Right cardiac atrium (tissue), 5 donors: Measurements from ENCODE around the gene GABARAP. TPM values are rescaled to one million over a fixed set of nuclear protein-coding genes. Genes with fewer than 3 reads are reported as not detected.
A peak's percentile ranks its signal among the peaks of the same experiment; 100 is the strongest.

Source experiments
- ATAC-seq, 2 donors: fragments of 200-7000 bp; cut with Tn5 transposase; one replicate each; pipeline versions ENCODE4 v1.8.0 to v1.9.1; 2020; ENCODE audit warnings: moderate library complexity in 2 of 2, mild to moderate bottlenecking in 1 of 2
- DNase-seq, 3 donors: peaks; one replicate each; pipeline ENCODE4 v3.0.0-alpha.2; 2020
- H3K27ac ChIP-seq: one replicate; pipeline ENCODE4 v1.5.1; 2013; ENCODE audit warnings: mild to moderate bottlenecking, low read length, control low read depth, moderate library complexity
- H3K27me3 ChIP-seq: one replicate; pipeline ENCODE4 v1.6.1; 2013; ENCODE audit not compliant: control insufficient read depth, insufficient read depth
- H3K4me1 ChIP-seq: one replicate; pipeline ENCODE4 v1.6.1; 2013; ENCODE audit warnings: low read length; ENCODE audit not compliant: control insufficient read depth, insufficient read depth
- H3K4me3 ChIP-seq: one replicate; pipeline ENCODE4 v1.5.1; 2013; ENCODE audit warnings: low read length, control low read depth
- H3K9me3 ChIP-seq: one replicate; pipeline ENCODE4 v1.6.1; 2013; ENCODE audit warnings: low read length; ENCODE audit not compliant: control insufficient read depth
- WGBS: extraction: QIAGEN DNeasy Blood & Tissue Kit; methylation state at CpG from one replicate; pipeline ENCODE4 v1.1.7; 2013; 5-methylcytosine and 5-hydroxymethylcytosine counted together
- intact Hi-C, 4 donors: fragments of 100-400 bp; cut with DNase I; formaldehyde crosslinking; loops; one replicate each; pipeline versions ENCODE4 v1.11.0 to v1.14.0; 2022 to 2023
- polyA plus RNA-seq: library from polyadenylated mRNA; stranded (reverse); fragments of 200-250 nt; gene quantifications from one replicate; pipeline ENCODE4 v1.2.3, GENCODE V29; 2013
- total RNA-seq, 4 donors: library from RNA; stranded (reverse); fragmentation: NEBNext Ultra II Directional; extraction: Animal tissue kit (Norgen Biotek cat#: 25700); gene quantifications; one replicate each; pipeline ENCODE4 v1.2.1, GENCODE V29; 2021
- donor health status: healthy with polysubstance abuse.
- donor health status: DM: no; HTN: yes; CAD: no.
- donor health status: DM: no; HTN: no; CAD: no.
- donor health status: DM: no; HTN: yes; CAD: no; lungs with severe emphysema.
- donor health status: DM: yes; HTN: yes; CAD: no.

The GABARAP gene
- total and polyA plus RNA-seq, 5 donors = 492 to 741 (median 522) TPM

DNA sequence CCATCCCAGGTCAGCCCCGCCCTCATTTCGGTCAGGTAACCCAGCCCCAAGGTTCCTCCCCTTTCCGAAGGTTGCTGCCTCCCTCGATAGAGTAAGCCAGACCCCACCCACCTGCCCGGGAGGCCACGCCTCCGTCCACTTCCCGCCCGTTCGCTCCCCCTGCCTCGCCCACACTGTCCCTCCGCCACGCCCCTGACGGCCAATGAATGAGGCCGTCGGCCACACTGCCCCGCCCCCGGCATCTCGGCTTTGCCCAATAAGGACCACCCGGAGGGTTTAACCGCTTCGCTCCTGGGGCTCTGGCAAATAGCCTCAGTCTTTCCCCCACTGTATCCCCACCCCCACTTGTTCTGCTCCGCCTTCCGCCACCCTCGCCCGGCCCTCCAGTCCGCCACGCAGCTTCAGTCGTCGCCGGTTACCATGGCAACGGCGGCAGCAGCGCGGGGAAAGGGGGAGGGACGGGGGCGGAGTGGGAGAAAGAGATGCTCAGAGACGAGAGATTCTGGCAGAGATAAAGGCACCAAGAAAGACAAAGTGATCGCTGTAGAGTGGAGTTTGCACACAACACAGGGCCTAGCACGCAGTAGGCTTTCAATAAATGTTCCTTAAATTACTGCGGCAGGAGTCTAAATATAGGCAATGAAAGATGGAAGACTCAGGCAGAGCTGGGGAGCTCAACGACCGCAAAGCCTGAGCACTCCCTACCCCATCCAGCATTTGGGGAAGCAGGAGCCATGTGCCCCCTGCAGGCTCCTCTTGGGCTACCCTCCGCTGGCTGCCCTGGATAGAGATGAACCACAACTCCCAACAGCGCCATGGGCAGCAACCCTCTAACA, 27.7 kb downstream of the GABARAP start:
- no peaks in the 10 kb centered on the region for H3K4me1 ChIP-seq
- intact Hi-C loops = no loop called here
- peak; percentile 100 for DNase-seq
- no peaks in the 10 kb centered on the region for H3K9me3 ChIP-seq
- peak overlapping the region; percentile 62 for H3K4me3 ChIP-seq
- under 1% methylated on average over 45 of the region's 45 CpGs for WGBS
- peak overlapping the region; percentile 50 for H3K27ac ChIP-seq
- ATAC-seq = peak; percentile 91
- H3K27me3 ChIP-seq = no peaks in the 10 kb centered on the region

GRCh38 chr17:7213895-7214299, 28.4 kb downstream of the GABARAP start:
- intact Hi-C loops = no loop called here
- peak overlapping the region; percentile 62 for H3K4me3 ChIP-seq
- no peaks in the 10 kb centered on the region for H3K9me3 ChIP-seq
- no peak overlapping the region for H3K27ac ChIP-seq
- WGBS = 5% methylated on average over 15 of the region's 15 CpGs
- no peaks in the 10 kb centered on the region for H3K27me3 ChIP-seq
- DNase-seq (peak in 1 of 3 donors; percentile 81), ATAC-seq (peak in 1 of 2 donors; percentile 2)
- no peaks in the 10 kb centered on the region for H3K4me1 ChIP-seq

- ATAC-seq = no peak
- H3K4me1 ChIP-seq = no peaks in the 10 kb centered on the region
- no peak overlapping the region for H3K4me3 ChIP-seq
- H3K27me3 ChIP-seq = no peaks in the 10 kb centered on the region
- intact Hi-C loops = no loop called here
- WGBS = 40% methylated on average over 35 of the region's 37 CpGs
- no peaks in the 10 kb centered on the region for H3K9me3 ChIP-seq
- peak in 2 of 3 donors; percentile 48 to 56 for DNase-seq
- no peak overlapping the region for H3K27ac ChIP-seq
These were observed 30.6 kb downstream of the GABARAP start for GRCh38 chr17:7211491-7212273.

- Histone ChIP-seq H3K27me3 (no peaks in the 10 kb centered on the region), H3K4me1 (no peaks in the 10 kb centered on the region), H3K9me3 (no peaks in the 10 kb centered on the region), H3K27ac (no peak overlapping the region), H3K4me3 (no peak overlapping the region)
- DNase-seq = peak in 2 of 3 donors; percentile 6 to 33
- WGBS = 86% methylated on average over 9 of the region's 9 CpGs
- no peak for ATAC-seq
- intact Hi-C loops = no loop called here
These were observed 33.3 kb downstream of the GABARAP start for GRCh38 chr17:7208754-7209460.

- no peaks in the 10 kb centered on the region for H3K9me3 ChIP-seq
- intact Hi-C loops = no loop called here
- WGBS = 58% methylated on average over 21 of the region's 21 CpGs
- H3K4me1 ChIP-seq = no peaks in the 10 kb centered on the region
- no peak overlapping the region for H3K27ac ChIP-seq
- no peak overlapping the region for H3K4me3 ChIP-seq
- H3K27me3 ChIP-seq = no peaks in the 10 kb centered on the region
- ATAC-seq (no peak), DNase-seq (peak in 2 of 3 donors; percentile 24 to 74)
These were observed 34.1 kb downstream of the GABARAP start for GRCh38 chr17:7208027-7208571.

DNA sequence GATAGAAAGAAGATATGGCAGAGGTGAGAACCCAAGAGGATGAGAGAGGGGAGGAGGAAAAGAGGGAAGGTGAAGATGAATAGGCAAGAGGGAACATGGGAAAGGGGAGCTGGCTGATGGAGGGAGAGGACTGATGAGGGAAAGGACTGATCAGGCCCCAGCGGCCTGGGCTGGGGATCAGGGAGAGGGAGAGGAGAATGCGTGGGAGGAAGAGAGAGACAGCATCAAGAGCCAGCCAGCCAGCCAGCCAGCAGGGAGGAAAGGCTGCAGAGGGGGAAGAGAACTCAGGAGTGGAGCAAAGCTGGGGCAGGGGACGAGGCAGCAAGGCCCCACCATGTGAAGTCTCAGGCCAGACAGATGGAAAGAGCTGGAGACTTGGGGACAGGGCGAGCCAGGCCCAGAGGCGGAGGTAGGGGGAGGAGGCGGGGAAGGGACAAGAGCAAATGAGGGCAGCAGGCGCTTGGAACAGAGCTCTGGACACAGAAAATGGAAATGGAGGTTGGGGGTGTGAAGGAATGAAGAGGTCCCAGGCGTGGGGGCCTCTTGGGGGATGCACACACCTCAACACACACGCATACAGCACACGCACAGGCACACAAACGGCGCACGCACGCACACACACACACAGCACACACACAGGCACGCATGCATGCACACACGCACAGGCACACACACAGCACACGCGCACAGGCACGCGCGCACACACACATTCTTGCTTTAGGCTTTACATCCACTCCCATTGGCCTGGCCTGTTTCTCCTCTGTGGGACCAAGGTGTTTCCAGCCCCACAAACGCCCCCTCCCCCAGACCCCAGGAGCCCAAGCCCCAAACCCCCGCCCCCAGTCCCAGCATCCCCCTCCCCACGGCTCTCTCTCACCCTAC, 34.9 kb downstream of the GABARAP start:
- ATAC-seq = no peak
- Histone ChIP-seq H3K27me3 (no peaks in the 10 kb centered on the region), H3K4me1 (no peaks in the 10 kb centered on the region), H3K9me3 (no peaks in the 10 kb centered on the region), H3K27ac (no peak overlapping the region), H3K4me3 (no peak overlapping the region)
- intact Hi-C loops = no loop called here
- peak in 2 of 3 donors; percentile 13 to 72 for DNase-seq
- 63% methylated on average over 24 of the region's 24 CpGs for WGBS

DNA sequence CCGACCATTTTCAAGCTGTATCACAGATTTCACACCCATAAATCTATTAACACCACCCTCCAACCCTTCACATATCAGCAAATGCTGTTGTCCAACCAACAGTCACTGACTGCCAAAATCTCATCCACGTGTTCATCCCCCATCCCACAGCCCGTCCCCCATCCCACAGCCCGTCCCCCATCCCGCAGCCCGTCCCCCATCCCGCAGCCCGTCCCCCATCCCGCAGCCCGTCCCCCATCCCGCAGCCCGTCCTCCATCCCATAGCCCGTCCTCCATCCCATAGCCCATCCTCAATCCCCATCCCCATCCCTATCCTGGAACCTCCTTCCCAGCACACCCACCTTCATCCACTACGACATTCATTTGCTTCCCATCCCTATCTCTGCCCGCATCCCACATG, 36.7 kb downstream of the GABARAP start:
- no peak overlapping the region for H3K27ac ChIP-seq
- H3K9me3 ChIP-seq = no peaks in the 10 kb centered on the region
- H3K4me1 ChIP-seq = no peaks in the 10 kb centered on the region
- ATAC-seq (no peak), DNase-seq (peak in 2 of 3 donors; percentile 21 to 48)
- peak overlapping the region; percentile 21 for H3K4me3 ChIP-seq
- H3K27me3 ChIP-seq = no peaks in the 10 kb centered on the region
- intact Hi-C loops = no loop called here
- WGBS = 40% methylated on average over 15 of the region's 15 CpGs

GRCh38 chr17:7204828-7205461, 37.3 kb downstream of the GABARAP start:
- Histone ChIP-seq H3K27ac (peak overlapping the region; percentile 1), H3K4me3 (peak overlapping the region; percentile 21), H3K9me3 (no peaks in the 10 kb centered on the region), H3K27me3 (no peaks in the 10 kb centered on the region), H3K4me1 (no peaks in the 10 kb centered on the region)
- peak; percentile 90 to 92 for ATAC-seq
- peak; percentile 93 to 98 (median 97) for DNase-seq
- intact Hi-C loops = no loop called here
- 1% methylated on average over 34 of the region's 34 CpGs for WGBS

DNA sequence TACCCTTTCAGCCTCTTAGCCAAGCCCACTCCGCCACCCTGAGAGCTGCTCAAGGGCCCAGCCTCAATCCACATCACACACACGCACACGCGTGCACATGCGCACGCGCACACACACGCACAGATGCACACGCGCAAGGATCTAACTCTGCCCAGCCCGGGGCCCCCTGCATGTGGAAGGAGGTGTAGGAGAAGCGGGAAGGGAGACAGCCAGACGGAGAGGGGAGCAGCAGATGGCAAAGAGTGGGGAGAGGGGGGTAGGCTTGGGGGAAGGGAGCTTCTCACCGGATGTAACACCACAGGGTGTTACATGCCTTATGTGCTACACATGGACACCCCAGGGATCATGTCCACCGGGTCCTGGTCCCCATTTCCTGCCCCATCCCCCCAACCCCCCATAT, 37.9 kb downstream of the GABARAP start:
- Histone ChIP-seq H3K27me3 (no peaks in the 10 kb centered on the region), H3K4me1 (no peaks in the 10 kb centered on the region), H3K4me3 (peak overlapping the region; percentile 21), H3K27ac (no peak overlapping the region), H3K9me3 (no peaks in the 10 kb centered on the region)
- WGBS = 77% methylated on average over 15 of the region's 15 CpGs
- ATAC-seq (peak; percentile 3 to 6), DNase-seq (peak in 2 of 3 donors; percentile 64 to 65)
- intact Hi-C loops = no loop called here
